GM21360 (cell line): ENCODE data around the gene ZNF846.
"Not testable (repeated sequence)": the region's sequence is repeated elsewhere in the genome, so short reads cannot be mapped to it uniquely, and the experiment has no call there.

Experiments
- ATAC-seq: cut with Tn5 transposase; IDR thresholded peaks from one replicate; pipeline ENCODE4 v1.9.1; 2021; ENCODE audit warnings: mild to moderate bottlenecking, moderate library complexity; ENCODE audit not compliant: unreplicated experiment

Gene ZNF846

GRCh38 chr19:9785367-9786331, 17.1 kb upstream of the ZNF846 start:
- peak; percentile 71 for ATAC-seq

- not testable (repeated sequence) for ATAC-seq
Observed at GRCh38 chr19:9784163-9784496, 15.6 kb upstream of the ZNF846 start.

GRCh38 chr19:9782338-9782737, 13.8 kb upstream of the ZNF846 start:
- no peak for ATAC-seq

- ATAC-seq, result no peak
Observed at GRCh38 chr19:9757544-9758501, 10.7 kb downstream of the ZNF846 start.

GRCh38 chr19:9752701-9753443, 15.7 kb downstream of the ZNF846 start:
- no peak for ATAC-seq

- ATAC-seq, result no peak
Observed at GRCh38 chr19:9751446-9751845, 17.1 kb downstream of the ZNF846 start.

GRCh38 chr19:9741476-9742171, 26.9 kb downstream of the ZNF846 start:
- no peak for ATAC-seq

- no peak for ATAC-seq
Observed at GRCh38 chr19:9735986-9736385, 32.6 kb downstream of the ZNF846 start.

- ATAC-seq, result not testable (repeated sequence)
Observed at GRCh38 chr19:9730056-9730455, 38.5 kb downstream of the ZNF846 start.

GRCh38 chr19:9729162-9729561, 39.4 kb downstream of the ZNF846 start:
- ATAC-seq, result no peak

- no peak for ATAC-seq
Observed at GRCh38 chr19:9727644-9728043, 40.9 kb downstream of the ZNF846 start.

GRCh38 chr19:9725508-9726201, 42.9 kb downstream of the ZNF846 start:
- not testable (repeated sequence) for ATAC-seq

GRCh38 chr19:9724157-9724556, 44.4 kb downstream of the ZNF846 start:
- no peak for ATAC-seq

- ATAC-seq, result no peak
Observed at GRCh38 chr19:9721861-9722260, 46.7 kb downstream of the ZNF846 start.

- no peak for ATAC-seq
Observed at GRCh38 chr19:9720541-9720940, 48.0 kb downstream of the ZNF846 start.

- no peak for ATAC-seq
Observed at GRCh38 chr19:9711815-9712214, 56.7 kb downstream of the ZNF846 start.

GRCh38 chr19:9709305-9709704, 59.2 kb downstream of the ZNF846 start:
- no peak for ATAC-seq

- ATAC-seq, result no peak
Observed at GRCh38 chr19:9705836-9706235, 62.7 kb downstream of the ZNF846 start.

GRCh38 chr19:9702186-9702585, 66.4 kb downstream of the ZNF846 start:
- ATAC-seq, result no peak
